NCI-H2227 (cell line): ENCODE results near the gene DUSP21.
"Not testable (repeated sequence)": the region's sequence is repeated elsewhere in the genome, so short reads cannot be mapped to it uniquely, and the experiment has no call there.

Experiments
- DNase-seq: peaks from one replicate; lab custom pipeline; 2025; ENCODE audit not compliant: unreplicated experiment; lab: John Stamatoyannopoulos, UW

DUSP21 gene

GRCh38 chrX:44843753-44844152 is at the start of gene DUSP21:
DUSP21 (plus strand) TSS chrX:44844021; CDS start chrX:44844133, 112 bp downstream.
- DNase-seq: no peak

- DNase-seq: no peak
These were observed 47.8 kb upstream of the DUSP21 start for GRCh38 chrX:44795945-44796450.

- DNase-seq: no peak
These were observed 41.2 kb upstream of the DUSP21 start for GRCh38 chrX:44802613-44803012.

- DNase-seq: no peak
These were observed 28.1 kb upstream of the DUSP21 start for GRCh38 chrX:44815681-44816080.

- DNase-seq: no peak
These were observed 27.5 kb upstream of the DUSP21 start for GRCh38 chrX:44816367-44816766.

- DNase-seq: no peak
These were observed 26.8 kb upstream of the DUSP21 start for GRCh38 chrX:44817029-44817428.

GRCh38 chrX:44822601-44823000 is 21.2 kb upstream of the DUSP21 start:
- no peak for DNase-seq

GRCh38 chrX:44823193-44823592 is 20.6 kb upstream of the DUSP21 start:
- not testable (repeated sequence) for DNase-seq

GRCh38 chrX:44828008-44828605 is 15.7 kb upstream of the DUSP21 start:
- no peak for DNase-seq

- no peak for DNase-seq
These were observed 14.0 kb upstream of the DUSP21 start for GRCh38 chrX:44829832-44830231.

- no peak for DNase-seq
These were observed 1.1 kb upstream of the DUSP21 start for GRCh38 chrX:44842550-44843317.

- DNase-seq: no peak
These were observed 511 bp upstream of the DUSP21 start for GRCh38 chrX:44843318-44843702.

GRCh38 chrX:44844204-44844603 is 383 bp downstream of the DUSP21 start:
- DNase-seq: no peak

GRCh38 chrX:44850891-44851290 is 7.1 kb downstream of the DUSP21 start:
- not testable (repeated sequence) for DNase-seq

- DNase-seq: no peak
These were observed 27.4 kb downstream of the DUSP21 start for GRCh38 chrX:44871114-44871645.

- DNase-seq: peak; percentile 68
These were observed 28.4 kb downstream of the DUSP21 start for GRCh38 chrX:44871931-44872820.

GRCh38 chrX:44872821-44873414 is 29.1 kb downstream of the DUSP21 start, which contains the start of gene KDM6A:
KDM6A (plus strand) TSS chrX:44873188; CDS start chrX:44873552, 364 bp downstream.
- DNase-seq: peak; percentile 99

GRCh38 chrX:44873415-44874276 is 29.8 kb downstream of the DUSP21 start:
- peak; percentile 75 for DNase-seq

- DNase-seq: peak; percentile 48
These were observed 30.8 kb downstream of the DUSP21 start for GRCh38 chrX:44874420-44875184.
